ENCODE data around the gene CENPB.

CENPB gene

GRCh38 chr20:3787324-3788014 is 929 bp upstream of the CENPB start:
- peaks cover 9 to 16% of the 10 kb centered on the region in 2 donors for H3K36me3 Mint-ChIP-seq
- no peak for ATAC-seq (replicated peaks)
- H3K27me3 Mint-ChIP-seq = no peaks in the 10 kb centered on the region
- DNase-seq = no peak
- no peak overlapping the region for H3K27ac Mint-ChIP-seq
- no peaks in the 10 kb centered on the region for H3K9me3 Mint-ChIP-seq
- peak overlapping the region in 1 of 2 donors; percentile 8 for H3K4me3 Mint-ChIP-seq
- H3K4me1 Mint-ChIP-seq = peaks cover 19 to 34% of the 10 kb centered on the region in 2 donors

- no peaks in the 10 kb centered on the region for H3K27me3 Mint-ChIP-seq
- peak overlapping the region; percentile 81 for H3K27ac Mint-ChIP-seq
- H3K4me1 Mint-ChIP-seq = peaks cover 23 to 45% of the 10 kb centered on the region in 2 donors
- no peaks in the 10 kb centered on the region for H3K9me3 Mint-ChIP-seq
- peak overlapping the region; percentile 85 to 86 for H3K4me3 Mint-ChIP-seq
- ATAC-seq (replicated peaks) (peak; percentile 38 to 57), DNase-seq (no peak)
- H3K36me3 Mint-ChIP-seq = peaks cover 9 to 16% of the 10 kb centered on the region in 2 donors
Observed at GRCh38 chr20:3786126-3786484, 435 bp downstream of the CENPB start.

GRCh38 chr20:3785240-3786125 is 1.1 kb downstream of the CENPB start:
- no peaks in the 10 kb centered on the region for H3K9me3 Mint-ChIP-seq
- H3K36me3 Mint-ChIP-seq = peaks cover 9 to 16% of the 10 kb centered on the region in 2 donors
- no peak for ATAC-seq (replicated peaks)
- no peak overlapping the region for H3K27ac Mint-ChIP-seq
- no peak for DNase-seq
- peak overlapping the region; percentile 61 to 85 for H3K4me3 Mint-ChIP-seq
- H3K27me3 Mint-ChIP-seq = no peaks in the 10 kb centered on the region
- peaks cover 28 to 51% of the 10 kb centered on the region in 2 donors for H3K4me1 Mint-ChIP-seq

- H3K36me3 Mint-ChIP-seq = peaks cover 9 to 16% of the 10 kb centered on the region in 2 donors
- DNase-seq (no peak), ATAC-seq (replicated peaks) (no peak)
- no peaks in the 10 kb centered on the region for H3K9me3 Mint-ChIP-seq
- H3K4me1 Mint-ChIP-seq = peaks cover 31 to 53% of the 10 kb centered on the region in 2 donors
- H3K27me3 Mint-ChIP-seq = no peaks in the 10 kb centered on the region
- H3K27ac Mint-ChIP-seq = peak overlapping the region; percentile 84
- peak overlapping the region; percentile 61 to 62 for H3K4me3 Mint-ChIP-seq
Observed at GRCh38 chr20:3784863-3785239, 1.7 kb downstream of the CENPB start.

- H3K4me1 Mint-ChIP-seq = peaks cover 36 to 58% of the 10 kb centered on the region in 2 donors
- no peak for ATAC-seq (replicated peaks)
- peak overlapping the region; percentile 84 for H3K27ac Mint-ChIP-seq
- DNase-seq = no peak
- H3K4me3 Mint-ChIP-seq = peak overlapping the region; percentile 61 to 62
- H3K36me3 Mint-ChIP-seq = peaks cover 9 to 16% of the 10 kb centered on the region in 2 donors
- H3K27me3 Mint-ChIP-seq = peaks cover 4% of the 10 kb centered on the region in 2 donors
- no peaks in the 10 kb centered on the region for H3K9me3 Mint-ChIP-seq
Observed at GRCh38 chr20:3784216-3784853, 2.2 kb downstream of the CENPB start.

GRCh38 chr20:3783511-3784195 is 2.9 kb downstream of the CENPB start:
- Mint-ChIP-seq H3K27ac (peak overlapping the region; percentile 60), H3K9me3 (no peaks in the 10 kb centered on the region)

GRCh38 chr20:3783068-3783489 is 3.5 kb downstream of the CENPB start:
- Mint-ChIP-seq H3K36me3 (peaks cover 9 to 16% of the 10 kb centered on the region in 2 donors), H3K27ac (peak overlapping the region; percentile 25), H3K4me1 (peaks cover 41 to 65% of the 10 kb centered on the region in 2 donors), H3K9me3 (no peaks in the 10 kb centered on the region), H3K27me3 (peaks cover 8 to 17% of the 10 kb centered on the region in 2 donors), H3K4me3 (no peak overlapping the region)
- ATAC-seq (replicated peaks) (no peak), DNase-seq (no peak)

More at GRCh38 chr20:3783511-3784195, 2.9 kb downstream of the CENPB start:
- DNase-seq (no peak), ATAC-seq (replicated peaks) (no peak)
- Mint-ChIP-seq H3K36me3 (peaks cover 9 to 16% of the 10 kb centered on the region in 2 donors), H3K4me3 (no peak overlapping the region), H3K4me1 (peaks cover 39 to 61% of the 10 kb centered on the region in 2 donors), H3K27me3 (peaks cover 8 to 11% of the 10 kb centered on the region in 2 donors)

- H3K9me3 Mint-ChIP-seq = no peaks in the 10 kb centered on the region
- H3K27me3 Mint-ChIP-seq = peaks cover 8 to 17% of the 10 kb centered on the region in 2 donors
- H3K4me3 Mint-ChIP-seq = no peak overlapping the region
- peaks cover 9 to 16% of the 10 kb centered on the region in 2 donors for H3K36me3 Mint-ChIP-seq
- H3K27ac Mint-ChIP-seq = peak overlapping the region; percentile 25
- DNase-seq (no peak), ATAC-seq (replicated peaks) (no peak)
- peaks cover 40 to 63% of the 10 kb centered on the region in 2 donors for H3K4me1 Mint-ChIP-seq
Observed at GRCh38 chr20:3782597-3782996, 3.9 kb downstream of the CENPB start.

- Mint-ChIP-seq H3K4me3 (peak within 1 kb of the TSS; percentile 84), H3K4me1 (peaks cover 45 to 69% of the 10 kb centered on the region in 2 donors), H3K9me3 (no peaks in the 10 kb centered on the region), H3K36me3 (peaks cover 9 to 16% of the 10 kb centered on the region in 2 donors), H3K27ac (peak within 1 kb of the TSS; percentile 48), H3K27me3 (peaks cover 8 to 17% of the 10 kb centered on the region in 2 donors)
- ATAC-seq (replicated peaks) (peak; percentile 56 to 67), DNase-seq (peak; percentile 44)
Observed at GRCh38 chr20:3781153-3781910, 5.2 kb downstream of the CENPB start, which contains the start of gene SPEF1. Gene SPEF1 (minus strand): TSS chr20:3781448. CDS start chr20:3781287, 161 bp downstream.

- Mint-ChIP-seq H3K4me3 (peak overlapping the region; percentile 35 to 95), H3K27me3 (peaks cover 8 to 17% of the 10 kb centered on the region in 2 donors), H3K36me3 (peaks cover 0 to 5% of the 10 kb centered on the region in 2 donors), H3K9me3 (no peaks in the 10 kb centered on the region), H3K4me1 (peaks cover 37 to 54% of the 10 kb centered on the region in 2 donors), H3K27ac (no peak overlapping the region)
- no peak for DNase-seq
- ATAC-seq (replicated peaks) = no peak
Observed at GRCh38 chr20:3778976-3779375, 7.6 kb downstream of the CENPB start.

GRCh38 chr20:3777716-3778629 is 8.6 kb downstream of the CENPB start:
- Mint-ChIP-seq H3K36me3 (no peaks in the 10 kb centered on the region), H3K4me1 (peaks cover 34 to 47% of the 10 kb centered on the region in 2 donors), H3K9me3 (no peaks in the 10 kb centered on the region), H3K27ac (peak overlapping the region; percentile 92), H3K27me3 (peaks cover 8 to 17% of the 10 kb centered on the region in 2 donors), H3K4me3 (peak overlapping the region; percentile 90 to 95)
- DNase-seq (peak; percentile 47), ATAC-seq (replicated peaks) (peak; percentile 79 to 84)

- H3K27me3 Mint-ChIP-seq = peaks cover 8 to 17% of the 10 kb centered on the region in 2 donors
- H3K4me3 Mint-ChIP-seq = peak overlapping the region; percentile 90 to 95
- H3K4me1 Mint-ChIP-seq = peaks cover 32 to 47% of the 10 kb centered on the region in 2 donors
- ATAC-seq (replicated peaks) (peak; percentile 64 to 69), DNase-seq (no peak)
- peak overlapping the region; percentile 92 for H3K27ac Mint-ChIP-seq
- no peaks in the 10 kb centered on the region for H3K9me3 Mint-ChIP-seq
- no peaks in the 10 kb centered on the region for H3K36me3 Mint-ChIP-seq
Observed at GRCh38 chr20:3777381-3777715, 9.2 kb downstream of the CENPB start.

Measured in stimulated activated naive B cell treated with anti-CD40 and anti-IgM and Interleukin-4, amounts not matched to agents 10 μg/mL and 1 μg/mL and 100 μg/mL, for 72 hours (primary cell).